HG02678 (cell line): ENCODE measurements around the gene PTPRK.
"Not testable (repeated sequence)": the region's sequence is repeated elsewhere in the genome, so short reads cannot be mapped to it uniquely, and the experiment has no call there.

Experiments used
- ATAC-seq: cut with Tn5 transposase; IDR thresholded peaks from one replicate; pipeline ENCODE4 v1.9.1; 2021; ENCODE audit warnings: mild to moderate bottlenecking, moderate library complexity; ENCODE audit not compliant: unreplicated experiment

The PTPRK gene

DNA sequence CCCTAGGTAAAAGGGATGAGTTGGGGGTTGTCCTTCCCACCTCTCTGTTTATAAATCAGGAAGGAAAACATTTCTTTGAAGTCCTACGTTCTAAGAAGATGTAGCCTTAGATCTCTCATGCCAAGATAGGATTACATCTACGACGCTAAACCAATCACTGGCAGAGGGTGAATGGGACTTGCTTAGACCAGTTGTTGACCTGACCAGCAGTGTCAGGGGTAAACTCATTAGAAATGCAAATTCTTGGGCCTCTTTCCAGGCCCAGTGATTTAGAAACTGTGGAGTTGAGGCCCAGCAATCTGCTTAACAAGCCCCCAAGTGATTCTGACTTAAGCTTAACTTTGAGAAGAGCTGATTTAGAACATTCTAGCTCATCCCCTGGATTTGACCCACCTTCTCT, 472.4 kb downstream of the PTPRK start:
- no peak for ATAC-seq

DNA sequence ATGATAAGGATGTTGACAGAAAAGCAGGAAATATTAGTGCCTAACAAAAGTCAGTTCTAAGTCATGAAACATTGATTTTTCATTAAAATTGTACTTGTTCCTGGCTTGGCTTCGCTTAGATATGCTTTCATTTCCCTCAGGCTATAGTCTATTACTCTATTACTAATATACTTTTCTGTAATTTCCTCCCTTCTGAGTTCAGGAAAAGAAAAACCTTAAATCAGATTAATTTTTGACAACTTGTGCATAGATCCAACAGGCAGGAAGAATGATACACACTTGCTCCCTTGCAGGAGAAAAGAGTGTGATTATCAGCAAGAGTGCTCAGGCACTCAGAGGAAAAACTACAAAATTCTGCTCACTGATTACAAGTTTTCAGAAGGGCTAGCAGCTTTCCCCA, 474.4 kb downstream of the PTPRK start:
- no peak for ATAC-seq

DNA sequence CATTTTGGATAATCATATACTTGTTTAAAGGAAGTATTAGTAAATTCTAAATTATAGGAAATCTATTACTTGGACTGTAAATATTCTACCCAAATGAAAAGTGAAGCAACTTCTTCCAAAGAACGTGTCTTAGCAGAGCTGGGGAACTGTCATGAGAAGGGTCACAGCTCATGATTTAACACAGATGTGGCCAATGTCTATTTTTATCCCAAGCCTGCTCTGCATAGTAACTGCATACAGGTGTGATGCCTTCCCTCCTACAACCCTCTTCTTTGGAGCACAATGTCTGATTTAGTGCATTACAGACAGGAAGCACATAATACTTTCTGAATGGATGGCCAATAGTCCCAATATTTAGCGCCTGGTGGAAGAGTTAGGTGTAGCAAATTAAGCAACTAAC, 480.9 kb downstream of the PTPRK start:
- ATAC-seq: no peak

DNA sequence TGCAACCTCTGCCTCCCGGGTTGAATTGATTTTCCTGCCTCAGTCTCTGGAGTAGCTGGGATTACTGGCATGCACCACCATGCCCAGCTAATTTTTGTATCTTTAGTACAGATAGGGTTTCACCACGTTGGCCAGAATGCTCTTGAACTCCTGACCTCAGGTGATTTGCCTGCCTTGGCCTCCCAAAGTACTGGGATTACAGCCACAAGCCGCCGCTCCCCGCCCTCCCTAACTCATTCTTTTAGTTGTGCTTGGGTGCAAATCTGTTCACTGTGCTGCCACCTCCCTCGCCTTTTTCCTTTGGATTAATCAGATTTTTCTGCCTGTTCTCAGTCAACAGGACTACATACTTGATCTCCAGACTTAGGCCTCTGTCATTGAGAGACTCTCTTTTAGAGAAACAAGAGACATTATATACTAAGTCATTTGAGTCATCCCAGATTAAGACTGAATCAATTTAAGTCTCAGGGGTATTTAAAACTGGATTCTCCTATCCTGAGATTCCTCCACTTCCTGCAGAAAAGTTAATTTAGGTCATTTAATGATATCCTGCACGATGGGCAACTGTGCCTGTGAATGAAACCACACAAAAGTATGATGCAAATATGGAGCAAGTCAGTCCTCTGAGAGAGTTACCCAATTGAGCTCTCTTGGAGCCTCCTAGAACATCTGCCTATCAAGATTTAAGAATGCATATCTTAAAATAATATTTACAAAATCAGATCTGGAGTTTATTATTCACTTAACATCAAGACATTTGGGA, 483.4 kb downstream of the PTPRK start:
- no peak for ATAC-seq

DNA sequence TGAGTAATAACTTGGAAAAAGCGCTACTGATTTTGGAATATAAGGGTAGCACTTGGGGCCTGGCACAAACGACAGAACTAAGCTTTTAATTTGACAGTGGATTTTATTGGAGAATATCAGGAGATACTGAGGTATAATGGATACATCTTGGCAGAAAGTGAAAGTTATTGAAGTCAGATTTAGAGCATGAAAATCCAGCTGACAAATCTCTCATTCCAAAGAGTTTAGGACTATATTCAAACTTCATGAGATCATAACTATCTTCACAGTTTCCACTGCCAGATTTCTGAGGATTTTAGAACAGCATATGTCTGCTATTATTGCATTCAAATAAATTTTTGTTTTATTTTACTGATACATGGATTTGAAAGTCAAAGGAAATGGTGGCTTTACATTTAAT, 487.2 kb downstream of the PTPRK start:
- no peak for ATAC-seq

- ATAC-seq: no peak
These were observed 488.4 kb downstream of the PTPRK start for GRCh38 chr6:128032042-128032441.

DNA sequence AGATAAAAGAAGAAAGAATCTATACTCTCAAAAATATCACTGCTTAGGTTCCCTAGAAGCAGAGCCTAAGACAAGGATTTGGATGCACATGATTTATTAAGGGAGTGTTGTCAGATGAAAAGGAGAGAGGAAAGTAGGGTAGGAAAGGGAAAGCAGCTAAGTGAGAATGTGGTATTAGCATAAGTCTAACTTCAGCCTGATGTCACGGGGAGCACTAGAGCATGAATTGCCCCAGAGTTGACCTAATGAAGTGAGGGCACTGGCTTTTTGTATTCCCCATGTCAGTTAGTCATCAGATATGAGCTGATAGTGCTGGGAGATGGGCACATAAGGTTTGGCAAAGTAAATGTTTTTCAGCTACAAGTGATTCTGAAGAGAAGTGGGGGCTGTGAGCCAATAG, 490.6 kb downstream of the PTPRK start:
- ATAC-seq: peak; percentile 68

GRCh38 chr6:128028183-128028582, 492.2 kb downstream of the PTPRK start:
- ATAC-seq: no peak

GRCh38 chr6:128025478-128025877, 494.9 kb downstream of the PTPRK start:
- no peak for ATAC-seq

- no peak for ATAC-seq
These were observed 495.4 kb downstream of the PTPRK start for GRCh38 chr6:128024969-128025368.

GRCh38 chr6:128024046-128024445, 496.4 kb downstream of the PTPRK start:
- no peak for ATAC-seq

DNA sequence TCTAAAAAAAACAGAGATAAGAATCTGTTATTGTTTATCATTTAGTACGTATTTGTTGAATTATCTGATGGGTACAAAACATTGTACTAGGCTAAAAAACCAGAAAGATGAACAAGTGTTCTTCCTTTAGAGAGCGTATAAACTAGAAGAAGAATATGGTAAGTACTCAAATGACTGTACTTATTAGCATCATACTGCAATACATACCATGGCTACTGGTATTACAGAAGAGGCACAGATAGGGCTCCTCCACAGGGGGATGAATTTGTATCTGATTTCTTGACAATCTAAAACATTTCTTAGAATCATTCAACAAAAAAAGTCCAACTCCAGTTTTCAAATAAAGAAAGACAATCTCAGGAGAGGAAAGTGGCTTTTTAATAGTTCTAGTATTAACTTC, 501.6 kb downstream of the PTPRK start:
- no peak for ATAC-seq

DNA sequence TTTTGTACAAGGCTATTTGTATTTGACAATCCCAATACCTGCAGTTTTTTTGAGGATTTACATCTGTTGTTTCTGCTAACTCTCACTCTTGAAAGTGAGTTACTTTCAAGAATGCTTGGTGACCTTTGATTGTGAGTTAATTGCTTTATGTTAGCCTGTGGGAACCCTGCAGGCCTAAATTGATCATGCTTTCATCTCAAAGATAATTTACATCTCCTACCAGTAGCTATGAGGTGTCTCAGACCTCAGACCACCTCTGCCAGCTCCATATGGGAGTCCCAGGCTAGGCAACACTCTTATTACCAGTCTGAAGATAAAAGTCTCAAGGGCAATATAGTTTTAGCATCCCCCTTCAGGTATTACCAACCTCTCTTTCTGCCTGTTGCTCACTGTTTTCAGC, 503.1 kb downstream of the PTPRK start:
- no peak for ATAC-seq

- ATAC-seq: no peak
These were observed 512.7 kb downstream of the PTPRK start for GRCh38 chr6:128007658-128008057.

GRCh38 chr6:128005009-128005408, 515.4 kb downstream of the PTPRK start:
- ATAC-seq: no peak

DNA sequence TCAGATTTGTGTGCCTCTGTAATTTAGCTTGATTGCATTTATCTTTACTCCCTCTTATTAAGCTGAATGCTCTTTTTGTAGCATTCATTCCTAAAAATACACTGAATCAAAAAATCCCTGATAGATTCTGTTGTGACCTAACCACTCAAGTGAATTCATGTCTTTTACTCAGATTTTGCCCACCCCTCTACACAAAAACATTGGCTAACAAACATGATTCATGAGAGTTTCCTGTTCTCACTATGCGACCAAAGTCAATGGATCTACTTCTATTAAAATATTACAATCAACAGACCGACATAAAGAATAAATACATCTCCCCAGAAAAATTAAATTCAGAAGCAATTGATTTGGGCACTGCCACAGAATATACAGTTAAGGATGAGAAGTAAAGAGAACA, 520.0 kb downstream of the PTPRK start:
- ATAC-seq: no peak

GRCh38 chr6:127998985-127999384, 521.4 kb downstream of the PTPRK start:
- ATAC-seq: no peak

GRCh38 chr6:127997496-127998164, 522.8 kb downstream of the PTPRK start:
- no peak for ATAC-seq

GRCh38 chr6:127996925-127997324, 523.5 kb downstream of the PTPRK start:
- ATAC-seq: no peak

DNA sequence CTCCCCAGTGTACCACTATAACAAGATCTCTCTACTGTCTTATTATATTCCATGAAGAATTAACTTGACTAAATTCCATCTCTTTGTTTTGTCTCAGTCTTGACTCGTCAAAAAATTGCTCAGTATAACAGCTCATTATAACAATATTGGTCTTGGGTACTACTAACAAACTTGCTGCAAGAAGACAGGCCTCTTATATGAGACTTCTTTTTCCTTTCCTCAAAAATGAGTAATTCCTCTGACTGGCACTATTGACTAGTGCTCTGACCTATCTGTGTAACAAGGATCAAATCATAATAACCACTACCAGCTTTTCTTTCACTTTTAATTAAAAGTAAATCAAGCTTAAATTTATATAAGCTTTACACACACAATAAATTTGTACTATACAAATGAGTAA, 528.3 kb downstream of the PTPRK start:
- ATAC-seq: no peak

GRCh38 chr6:127990074-127990473, 530.3 kb downstream of the PTPRK start:
- ATAC-seq: no peak

GRCh38 chr6:127980996-127981395, 539.4 kb downstream of the PTPRK start:
- ATAC-seq: no peak

DNA sequence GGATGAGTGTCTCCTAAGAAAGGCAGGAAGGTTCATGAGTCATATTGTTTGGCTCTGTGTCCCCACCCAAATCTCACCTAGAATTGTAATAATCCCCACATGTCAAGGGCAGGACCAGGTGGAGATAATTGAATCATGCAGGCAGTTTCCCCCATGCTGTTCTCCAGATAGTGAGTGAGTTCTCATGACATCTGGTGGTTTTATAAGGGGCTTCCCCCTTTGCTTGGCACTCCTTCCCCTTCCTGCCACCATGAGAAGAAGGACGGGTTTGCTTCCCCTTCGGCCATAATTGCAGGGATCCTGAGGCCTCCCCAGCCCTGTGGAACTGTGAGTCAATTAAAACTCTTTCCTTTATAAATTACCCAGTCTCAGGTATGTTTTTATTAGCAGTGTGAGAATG, 542.2 kb downstream of the PTPRK start:
- not testable (repeated sequence) for ATAC-seq
